ENCODE results near the gene ZNF622.

ZNF622 gene, protein sequence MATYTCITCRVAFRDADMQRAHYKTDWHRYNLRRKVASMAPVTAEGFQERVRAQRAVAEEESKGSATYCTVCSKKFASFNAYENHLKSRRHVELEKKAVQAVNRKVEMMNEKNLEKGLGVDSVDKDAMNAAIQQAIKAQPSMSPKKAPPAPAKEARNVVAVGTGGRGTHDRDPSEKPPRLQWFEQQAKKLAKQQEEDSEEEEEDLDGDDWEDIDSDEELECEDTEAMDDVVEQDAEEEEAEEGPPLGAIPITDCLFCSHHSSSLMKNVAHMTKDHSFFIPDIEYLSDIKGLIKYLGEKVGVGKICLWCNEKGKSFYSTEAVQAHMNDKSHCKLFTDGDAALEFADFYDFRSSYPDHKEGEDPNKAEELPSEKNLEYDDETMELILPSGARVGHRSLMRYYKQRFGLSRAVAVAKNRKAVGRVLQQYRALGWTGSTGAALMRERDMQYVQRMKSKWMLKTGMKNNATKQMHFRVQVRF

DNA sequence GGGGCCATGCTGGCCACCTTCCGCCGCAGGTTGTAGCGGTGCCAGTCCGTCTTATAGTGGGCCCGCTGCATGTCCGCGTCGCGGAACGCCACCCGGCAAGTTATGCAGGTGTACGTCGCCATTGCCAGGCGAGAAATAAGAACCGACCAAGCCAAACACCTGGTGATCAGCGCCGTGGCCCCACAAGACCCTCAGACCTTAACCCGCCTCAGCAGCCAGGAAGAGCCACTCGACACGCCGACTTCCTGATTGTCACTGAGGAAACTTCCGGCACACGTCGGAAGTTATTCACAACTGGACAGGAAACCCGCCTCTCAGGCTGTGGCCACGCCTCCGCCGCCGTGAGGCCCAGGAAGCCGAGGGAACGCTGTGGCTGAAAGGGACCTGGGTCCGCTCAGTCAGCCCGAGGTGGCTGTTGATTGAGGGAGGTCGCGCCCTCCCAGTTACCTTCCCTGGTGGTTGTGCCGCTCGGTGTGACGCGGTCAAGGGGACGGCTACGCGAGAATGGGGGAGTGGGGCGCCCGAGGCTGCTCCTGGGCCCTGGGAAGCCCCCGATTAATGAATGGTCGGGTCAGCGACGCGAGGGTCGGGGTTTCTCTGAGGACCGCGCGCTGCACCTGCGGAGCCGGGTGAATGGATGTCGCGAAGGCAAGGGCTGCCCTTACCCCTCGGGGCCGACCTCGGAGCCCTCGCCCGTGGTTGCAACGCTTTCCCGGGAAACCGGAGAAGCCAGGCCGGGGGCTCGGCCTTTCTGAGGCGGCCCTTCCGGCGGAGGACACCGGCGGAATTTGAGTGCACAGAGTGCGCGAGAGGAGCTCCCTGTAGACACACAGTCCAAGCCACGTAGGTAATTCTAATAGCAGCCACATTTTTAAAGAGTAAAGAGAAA lies at the start of gene ZNF622:
ZNF622 (minus strand) TSS at position 257 of the 889 bp plus-strand sequence; CDS start at position 122, 135 bp downstream.
- DNase-seq, result peak; percentile 88

DNA sequence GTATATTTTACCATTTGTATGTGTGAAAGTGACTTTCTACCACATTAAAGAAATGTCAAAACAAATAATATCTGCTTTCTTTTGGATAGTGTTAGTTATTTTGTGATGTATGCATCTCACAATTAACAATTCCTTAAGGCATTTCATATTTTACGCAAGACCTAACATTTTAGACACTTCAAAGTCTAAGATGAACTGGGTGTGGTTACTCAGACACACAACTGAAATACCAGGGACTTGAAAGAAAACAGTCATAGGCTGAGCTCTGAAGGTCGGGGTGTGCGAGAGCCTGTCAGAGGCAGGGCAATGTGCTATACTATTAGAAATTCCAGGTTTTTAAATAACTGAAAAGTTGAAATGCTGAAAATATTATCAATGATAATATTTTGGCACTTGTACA lies 44.5 kb upstream of the ZNF622 start:
- no peak for DNase-seq

DNA sequence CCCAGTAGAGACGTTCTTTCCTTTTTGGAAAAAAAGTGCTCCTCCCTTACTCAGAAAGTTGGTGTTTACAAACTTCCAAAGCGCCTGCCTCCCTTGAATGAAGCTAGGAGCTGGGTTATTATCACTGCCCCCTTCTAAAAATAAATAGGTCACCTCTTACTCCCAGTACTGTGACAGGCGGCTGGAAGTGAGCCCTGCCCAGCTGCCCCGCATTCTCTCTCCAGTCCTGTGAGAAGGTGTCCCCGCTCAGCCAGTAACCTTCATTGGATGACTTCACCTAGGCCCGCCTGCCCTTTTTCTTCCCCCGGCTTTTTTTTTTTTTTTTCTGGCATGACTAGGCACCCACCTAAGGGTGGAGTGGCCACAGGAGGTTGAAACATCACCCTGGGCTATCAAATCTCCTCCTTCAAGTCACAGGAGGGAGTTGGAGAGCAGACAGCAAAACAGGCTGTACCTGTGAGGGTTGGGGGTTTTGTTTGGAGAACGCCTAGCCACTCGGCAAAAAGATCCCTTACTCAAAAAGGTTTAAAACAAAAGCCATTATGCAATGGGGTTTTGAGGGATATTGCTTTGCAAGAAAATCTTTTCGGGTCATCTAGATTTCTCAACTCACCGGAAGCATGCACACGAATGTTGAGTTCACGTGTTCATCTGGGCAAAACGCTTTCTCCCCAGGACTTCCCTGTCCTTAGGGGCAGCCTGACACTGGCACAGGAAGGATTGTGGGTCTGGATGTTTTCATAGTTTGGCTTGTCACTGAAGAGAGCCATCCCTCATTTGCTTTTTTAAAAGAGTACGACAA lies 43.3 kb upstream of the ZNF622 start:
- no peak for DNase-seq

DNA sequence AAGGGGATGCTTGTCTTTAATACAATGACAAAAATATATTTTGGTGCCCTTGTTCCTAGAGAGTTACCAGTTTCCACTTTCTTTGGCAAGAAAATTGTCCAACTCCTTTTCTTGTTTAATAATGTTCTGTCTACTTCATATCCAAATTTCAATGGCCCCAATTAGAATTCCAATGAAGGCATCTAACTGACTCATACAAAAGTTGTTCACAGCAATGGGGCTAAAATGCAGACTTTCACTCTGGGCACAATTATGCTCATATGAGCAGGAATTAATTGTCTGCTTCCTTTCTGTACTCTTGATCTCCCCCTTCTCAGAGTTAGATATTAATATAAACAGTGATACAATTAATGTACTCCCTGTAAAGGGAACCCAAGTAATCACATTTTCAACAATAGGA lies 42.1 kb upstream of the ZNF622 start:
- peak; percentile 37 for DNase-seq

DNA sequence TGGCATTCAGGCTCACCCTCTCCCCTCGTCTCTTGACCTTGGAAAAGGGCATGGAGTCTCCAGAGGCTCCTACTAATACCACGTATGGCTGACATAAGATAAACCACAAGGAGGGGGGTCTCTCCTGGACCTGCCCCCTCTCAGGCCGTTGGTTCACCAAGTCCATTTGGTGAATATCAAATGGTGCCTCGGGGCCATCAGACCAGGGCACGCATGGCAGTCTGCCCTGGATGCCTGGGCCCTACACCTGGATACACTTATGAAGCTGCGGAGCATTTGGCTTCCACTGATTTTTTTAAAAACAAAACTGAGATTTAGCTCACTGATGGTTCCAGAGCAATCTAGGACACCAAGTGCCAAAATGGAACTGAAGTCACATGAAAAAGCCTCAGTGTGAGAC lies 40.3 kb upstream of the ZNF622 start:
- DNase-seq, result no peak

DNA sequence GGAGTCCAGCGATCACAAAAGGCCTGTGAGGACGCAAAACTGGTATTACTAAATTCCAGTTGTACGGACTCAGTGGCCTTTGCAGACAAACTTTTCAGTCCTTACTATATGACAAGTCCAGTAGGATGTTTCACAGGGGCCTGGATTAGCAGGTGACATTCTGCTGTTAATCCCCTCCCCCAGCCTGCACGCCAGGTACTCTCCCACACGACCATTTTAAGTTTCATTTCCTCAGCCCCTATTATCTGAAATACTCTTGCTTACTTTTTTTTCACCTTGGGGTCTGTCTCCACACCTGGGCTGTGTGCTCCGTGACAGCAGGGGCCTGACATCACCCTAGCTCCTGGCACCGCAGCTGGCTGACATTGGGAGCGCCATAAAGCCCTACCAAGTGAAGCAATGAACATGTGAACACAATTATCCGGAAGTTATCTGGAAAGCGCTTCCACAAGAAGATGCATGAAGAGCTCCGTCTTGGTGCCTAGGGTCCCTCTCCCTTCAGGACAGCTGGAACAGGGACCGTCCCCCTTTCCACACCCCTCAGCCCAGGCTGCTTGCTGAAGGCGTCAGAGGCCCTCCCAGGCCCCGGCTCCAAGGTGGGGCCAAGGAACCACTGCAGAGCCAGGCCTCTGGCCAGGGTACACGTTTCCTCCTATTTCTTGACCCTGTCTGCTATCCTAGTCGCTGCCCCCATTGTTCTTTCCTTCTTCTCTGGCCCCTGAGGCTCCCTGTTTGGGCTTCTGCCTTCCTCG lies 39.7 kb upstream of the ZNF622 start:
- no peak for DNase-seq

DNA sequence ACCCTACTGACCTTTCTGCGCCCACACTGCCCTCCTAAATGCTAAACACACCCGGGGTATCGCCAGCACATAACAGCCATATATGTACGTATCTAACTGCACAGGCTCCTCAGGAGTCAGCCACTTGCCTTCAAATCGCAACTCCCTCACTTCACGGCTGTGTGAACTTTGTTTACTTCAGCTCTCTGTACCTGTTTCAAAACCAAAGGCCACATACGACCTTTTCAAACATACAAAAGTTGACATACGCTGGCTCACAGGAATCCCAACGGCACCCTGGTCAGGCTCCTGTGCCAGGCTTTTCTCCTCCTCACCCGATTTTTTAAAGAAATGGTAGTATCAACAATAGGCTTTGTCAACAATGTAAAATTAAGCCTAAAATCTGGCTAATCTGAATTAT lies 39.0 kb upstream of the ZNF622 start:
- DNase-seq, result no peak

DNA sequence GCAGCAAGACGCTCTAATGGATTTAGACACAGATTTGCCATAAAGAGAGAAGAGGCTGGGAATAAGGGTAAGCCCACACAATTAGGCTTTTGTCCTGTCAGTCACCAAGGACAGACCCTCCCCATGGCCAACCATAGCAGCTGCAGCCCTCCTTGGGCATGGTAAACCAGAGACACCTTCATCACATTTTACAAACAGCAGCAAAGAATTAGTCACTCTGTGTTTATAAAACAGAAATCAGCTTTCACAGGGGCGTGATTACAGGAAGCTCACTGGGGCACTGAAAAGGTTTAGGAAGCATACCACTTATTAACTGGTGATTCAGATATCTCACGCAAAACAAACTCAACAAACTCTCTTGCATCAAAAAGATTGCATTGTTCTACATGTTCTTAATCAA lies 37.3 kb upstream of the ZNF622 start:
- DNase-seq, result no peak

DNA sequence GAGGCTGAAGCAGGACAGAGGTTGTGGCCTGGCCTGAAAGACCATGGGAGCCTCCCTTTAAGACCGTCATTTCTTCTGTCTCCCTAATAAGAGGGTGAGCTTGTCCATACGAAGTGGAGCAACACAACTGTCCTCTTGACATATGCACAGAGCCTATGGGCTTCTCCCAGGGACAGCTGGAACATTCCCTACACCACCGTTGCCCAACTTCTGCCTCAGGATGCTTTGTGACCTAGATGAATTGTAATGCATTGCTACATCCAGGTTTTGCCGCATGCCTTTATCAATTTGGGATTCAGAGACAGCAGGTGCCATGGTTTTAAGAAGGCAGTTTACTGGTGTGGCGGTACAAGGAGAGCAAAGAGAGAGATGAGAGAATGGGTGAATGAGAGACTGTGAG lies 34.4 kb upstream of the ZNF622 start:
- no peak for DNase-seq

DNA sequence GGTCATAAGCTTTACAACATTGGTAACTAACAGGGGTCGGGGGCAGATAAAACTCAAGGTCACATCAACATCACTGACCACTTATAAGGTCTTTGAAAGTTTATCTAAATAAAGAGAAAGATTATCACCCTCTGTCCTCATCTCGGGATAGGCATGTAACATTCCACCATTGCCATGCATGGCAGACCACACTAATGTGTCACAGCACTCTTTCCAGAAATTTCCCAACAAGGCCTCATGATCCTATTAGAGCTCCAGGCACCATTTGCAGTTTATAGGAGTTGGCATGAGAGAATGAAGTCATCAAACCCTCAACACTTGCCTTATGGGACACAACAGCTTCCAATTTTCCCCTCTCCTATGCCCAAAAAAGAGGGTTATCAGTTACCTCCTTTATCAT lies 31.9 kb upstream of the ZNF622 start:
- no peak for DNase-seq

DNA sequence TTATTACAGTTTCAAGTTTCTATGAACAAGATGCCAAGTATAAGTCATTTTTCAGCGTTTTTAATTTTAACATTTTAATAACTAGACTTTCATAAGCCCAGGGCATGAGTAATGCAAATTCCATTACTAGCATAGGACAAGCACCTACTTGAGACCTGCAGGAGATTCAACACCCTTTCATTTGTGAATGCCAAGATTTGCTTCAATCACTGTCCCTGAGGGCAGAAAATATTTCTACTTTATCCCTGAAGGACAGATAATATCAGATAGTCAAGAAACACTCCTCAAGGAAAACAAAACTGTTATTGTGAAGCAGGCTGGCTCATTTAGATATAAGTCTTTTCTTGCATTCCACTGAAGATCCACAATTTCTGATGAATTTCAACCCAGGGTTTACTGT lies 27.7 kb upstream of the ZNF622 start:
- DNase-seq, result no peak

DNA sequence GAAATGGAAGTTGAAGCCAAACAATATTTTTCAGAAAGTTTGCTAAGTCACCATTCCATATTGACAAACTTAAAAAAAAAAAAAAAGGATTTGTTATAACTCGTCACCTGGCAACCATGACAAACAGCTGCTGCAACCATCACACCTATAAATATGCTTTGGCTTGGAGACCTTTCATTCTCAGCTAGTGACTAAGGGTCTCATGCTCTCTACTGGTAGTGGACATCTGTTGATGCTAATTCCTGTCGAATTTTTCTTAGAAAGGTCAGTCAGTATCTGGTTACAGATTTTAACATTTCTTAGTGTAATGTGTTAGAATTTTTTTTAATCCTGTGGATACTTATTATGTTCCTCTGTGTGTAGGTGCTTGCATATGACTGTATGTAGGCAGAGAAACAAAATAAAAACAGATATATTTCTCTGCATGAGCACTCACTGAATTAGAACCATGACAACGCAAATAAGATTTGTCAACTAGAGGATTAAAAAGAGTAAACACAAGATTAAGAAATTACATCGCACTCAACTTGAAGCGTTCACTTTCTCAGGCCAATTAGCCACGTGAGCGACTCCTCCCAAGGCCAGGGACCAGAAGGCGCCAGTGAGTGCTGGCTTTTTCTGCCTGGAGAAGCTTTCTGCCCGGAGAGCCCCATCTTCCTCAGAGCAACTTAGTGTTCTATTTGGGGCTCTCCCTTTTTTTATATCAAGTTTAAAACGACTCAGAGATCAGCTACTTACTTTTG lies 27.0 kb upstream of the ZNF622 start:
- DNase-seq, result peak; percentile 54

DNA sequence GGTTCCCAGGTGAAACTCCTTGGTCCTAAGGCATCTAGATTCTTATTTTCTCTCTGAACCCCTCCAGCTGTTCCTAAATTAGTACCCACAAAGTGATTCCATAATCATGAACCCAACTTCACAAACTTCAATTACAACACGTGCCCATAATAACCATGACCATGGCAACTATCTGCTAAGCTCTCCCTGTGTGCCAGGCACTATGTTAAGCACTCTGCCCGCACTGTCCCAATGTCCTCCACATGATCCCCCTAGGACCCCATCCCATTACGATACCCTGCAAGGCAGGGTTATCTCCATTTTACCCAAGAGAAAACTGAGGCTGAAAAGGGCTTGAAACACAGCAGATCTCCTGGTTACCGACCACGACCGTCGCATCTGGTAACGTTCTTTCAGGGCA lies 25.3 kb upstream of the ZNF622 start:
- no peak for DNase-seq

DNA sequence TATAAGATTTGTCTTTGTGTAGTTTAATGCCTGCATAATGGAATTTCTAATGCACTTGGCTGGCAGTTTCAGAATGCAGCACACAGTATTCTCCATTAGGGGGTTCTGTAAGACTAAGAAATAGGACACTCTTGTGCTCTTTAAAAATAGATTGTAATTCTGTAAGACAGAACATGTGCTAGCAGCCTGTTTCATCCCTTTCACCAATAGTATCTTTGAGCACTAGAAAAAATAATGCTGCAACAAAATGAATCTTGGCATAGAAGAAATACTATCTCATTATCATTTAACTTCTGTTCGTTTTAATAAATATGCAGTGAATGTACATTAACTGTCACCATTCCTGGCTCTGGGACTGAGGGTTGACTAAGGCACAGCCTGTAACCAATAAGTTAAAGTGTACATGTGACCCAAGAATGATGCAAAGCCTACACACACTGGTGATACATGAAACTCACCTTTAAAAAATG lies 23.8 kb upstream of the ZNF622 start:
- DNase-seq, result peak; percentile 55

DNA sequence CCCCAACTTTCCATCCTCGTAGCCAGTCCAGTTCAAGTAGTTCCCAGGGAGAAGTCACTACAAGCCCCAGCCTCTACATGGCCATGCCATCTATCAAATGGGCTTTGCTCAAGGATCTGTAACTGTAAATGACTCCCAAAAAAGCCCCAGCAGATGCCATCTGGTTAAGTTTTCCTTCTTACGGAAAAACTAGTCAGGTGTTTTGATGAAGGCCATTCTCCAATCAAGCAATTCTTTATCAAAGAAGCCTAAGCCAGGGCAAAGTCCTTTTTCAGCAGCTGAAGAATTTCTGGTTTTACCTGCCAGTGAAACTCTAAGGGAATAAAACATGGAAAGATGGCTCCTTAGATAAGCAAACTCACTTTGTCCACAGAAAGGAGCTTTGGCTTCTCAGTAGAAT lies 21.9 kb upstream of the ZNF622 start:
- DNase-seq, result no peak

DNA sequence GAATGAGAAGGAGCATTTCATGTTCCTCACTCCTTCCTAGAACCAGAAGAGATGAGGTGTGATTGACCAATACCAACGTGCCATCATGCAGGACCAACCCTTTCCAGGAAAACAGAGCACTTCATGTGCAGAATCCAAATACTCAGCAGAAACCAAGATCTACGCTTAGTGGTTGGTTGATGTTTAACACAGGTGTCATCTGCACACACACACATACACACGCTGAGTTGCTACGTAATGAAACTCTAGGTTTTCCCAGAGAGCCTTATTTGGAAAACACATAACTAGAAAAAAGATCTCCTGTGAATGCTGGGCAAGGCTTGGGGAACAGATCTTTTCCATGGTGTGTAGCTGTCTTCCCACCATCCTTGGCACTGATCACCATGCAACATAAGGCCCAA lies 21.1 kb upstream of the ZNF622 start:
- no peak for DNase-seq

DNA sequence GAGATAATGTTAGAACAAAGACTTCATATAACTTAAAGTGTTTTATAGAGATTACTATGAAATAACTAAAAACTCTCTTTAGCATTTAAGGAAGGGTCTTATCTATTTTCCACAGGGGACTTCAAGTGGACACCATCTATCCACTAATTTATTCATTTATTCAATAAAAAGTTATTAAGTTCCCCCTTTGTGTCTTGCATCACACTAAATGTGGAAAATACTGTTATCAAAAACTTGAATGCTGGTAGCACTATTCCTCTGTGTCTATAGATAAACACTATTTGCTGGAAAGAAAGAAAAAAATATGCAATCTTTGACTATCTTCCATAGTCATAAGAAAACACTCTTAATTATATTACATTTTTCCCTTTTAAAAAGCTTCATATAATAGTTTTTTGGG lies 20.1 kb upstream of the ZNF622 start:
- DNase-seq, result no peak

DNA sequence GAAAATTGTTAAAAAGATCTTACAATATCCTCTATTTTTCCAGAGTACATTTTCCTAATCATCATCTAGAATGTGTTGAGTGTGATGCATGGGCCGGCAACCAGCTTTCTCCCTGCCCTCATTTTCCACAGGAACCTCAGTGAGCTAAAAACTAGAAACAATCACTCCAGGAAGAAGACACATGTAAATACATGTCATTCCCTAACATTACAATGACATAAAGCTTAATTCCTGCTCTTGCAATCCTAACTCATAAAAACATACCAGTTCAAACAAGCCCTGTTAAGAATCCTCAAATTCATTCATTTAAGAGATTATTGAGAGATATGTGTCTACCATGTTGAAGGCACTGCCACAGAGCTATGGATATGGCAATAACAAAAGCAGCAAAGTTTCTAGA lies 18.5 kb upstream of the ZNF622 start:
- DNase-seq, result no peak

DNA sequence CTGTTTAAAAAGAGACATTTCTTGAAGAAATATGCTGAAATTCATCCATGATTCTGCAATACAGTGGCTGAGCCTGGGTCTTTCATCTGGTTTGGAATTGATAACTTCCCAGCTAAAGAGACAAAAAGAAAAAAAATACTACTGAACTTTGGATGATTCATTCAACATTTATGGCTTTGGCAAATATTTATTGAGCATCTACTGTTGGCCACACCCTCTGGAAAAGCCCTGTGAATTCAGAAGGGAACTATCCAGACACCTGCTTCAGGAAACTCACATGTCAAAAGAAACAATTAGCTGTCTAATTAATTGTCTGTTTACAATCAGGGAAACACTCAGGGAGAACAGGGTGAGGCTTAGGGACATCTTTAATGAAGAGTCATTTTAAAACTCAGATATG lies 17.8 kb upstream of the ZNF622 start:
- no peak for DNase-seq

DNA sequence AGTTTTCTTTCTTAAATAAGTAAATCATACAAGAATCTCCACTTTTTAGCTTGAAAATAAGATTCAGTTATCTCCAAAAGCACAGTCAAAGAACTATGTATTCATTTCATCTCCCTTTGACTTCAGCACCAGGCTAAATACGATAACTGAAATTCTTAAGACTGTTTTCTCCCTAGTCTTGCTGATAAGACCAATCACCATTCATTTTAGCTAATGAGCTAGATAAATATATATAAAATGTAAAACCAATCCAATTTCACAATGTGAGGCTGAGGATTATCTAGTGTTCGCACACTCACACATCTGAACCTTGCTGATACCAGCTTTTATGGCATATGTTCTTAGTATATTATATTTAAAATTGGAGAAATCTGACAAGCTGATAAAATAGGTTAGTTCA lies 17.3 kb upstream of the ZNF622 start:
- no peak for DNase-seq

DNA sequence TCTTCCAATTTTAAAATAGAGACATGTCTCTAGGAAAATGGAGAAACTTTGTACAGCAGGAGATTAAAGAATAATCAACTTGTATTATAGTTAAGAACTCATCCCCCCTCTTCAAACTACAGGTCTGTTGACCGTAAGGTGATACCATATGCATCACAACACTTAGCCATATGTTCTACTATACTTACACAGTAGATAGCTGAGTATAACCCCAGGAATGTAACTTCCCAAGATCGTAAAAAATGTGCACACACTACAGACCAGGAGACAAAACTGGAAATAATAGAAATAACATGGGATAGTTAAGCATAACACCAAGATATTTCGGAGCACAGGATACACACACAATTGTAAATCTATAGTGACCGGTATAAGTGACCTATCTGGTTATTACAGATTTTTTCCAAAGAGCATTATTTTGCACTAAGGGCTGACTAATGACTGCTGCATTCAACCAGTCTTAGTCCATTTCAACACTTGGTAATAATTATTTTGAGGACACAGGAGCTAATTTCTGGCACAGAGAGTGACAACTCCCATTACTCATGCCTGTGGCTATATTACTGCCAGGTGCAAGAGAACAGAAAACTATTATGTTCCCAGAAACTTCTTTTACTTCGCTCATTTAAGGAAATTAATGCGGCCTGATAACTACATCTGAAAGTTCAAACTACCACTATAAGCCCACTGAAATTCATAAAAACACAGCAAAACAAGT lies 15.4 kb upstream of the ZNF622 start:
- DNase-seq, result peak; percentile 43
